Left hindlimb (tissue), 1 donor: ENCODE data around the gene CTNNA2.

Source experiments
- DNase-seq: peaks from one replicate; pipeline ENCODE4 v3.0.0-alpha.2; 2018

CTNNA2 gene

GRCh38 chr2:80363330-80363729, 850.5 kb downstream of the CTNNA2 start:
- no peak for DNase-seq

GRCh38 chr2:80363791-80364349, 851.0 kb downstream of the CTNNA2 start:
- DNase-seq: no peak

- DNase-seq: no peak
Measured at GRCh38 chr2:80364524-80365212, 851.8 kb downstream of the CTNNA2 start.

- no peak for DNase-seq
Measured at GRCh38 chr2:80365762-80366161, 852.9 kb downstream of the CTNNA2 start.

GRCh38 chr2:80370375-80371009, 857.6 kb downstream of the CTNNA2 start:
- no peak for DNase-seq

- DNase-seq: no peak
Measured at GRCh38 chr2:80374105-80374504, 861.3 kb downstream of the CTNNA2 start.

GRCh38 chr2:80377071-80377470, 864.2 kb downstream of the CTNNA2 start:
- no peak for DNase-seq

GRCh38 chr2:80380736-80381135, 867.9 kb downstream of the CTNNA2 start:
- DNase-seq: no peak

- no peak for DNase-seq
Measured at GRCh38 chr2:80381666-80382065, 868.8 kb downstream of the CTNNA2 start.

GRCh38 chr2:80392441-80392840, 879.6 kb downstream of the CTNNA2 start:
- DNase-seq: no peak

- DNase-seq: no peak
Measured at GRCh38 chr2:80393991-80394390, 881.1 kb downstream of the CTNNA2 start.

- no peak for DNase-seq
Measured at GRCh38 chr2:80395251-80395650, 882.4 kb downstream of the CTNNA2 start.

- DNase-seq: no peak
Measured at GRCh38 chr2:80396276-80396675, 883.4 kb downstream of the CTNNA2 start.

- no peak for DNase-seq
Measured at GRCh38 chr2:80403081-80403480, 890.2 kb downstream of the CTNNA2 start.

- no peak for DNase-seq
Measured at GRCh38 chr2:80407377-80407776, 894.5 kb downstream of the CTNNA2 start.

GRCh38 chr2:80410346-80410745, 897.5 kb downstream of the CTNNA2 start:
- DNase-seq: no peak

GRCh38 chr2:80413136-80413535, 900.3 kb downstream of the CTNNA2 start:
- no peak for DNase-seq

- no peak for DNase-seq
Measured at GRCh38 chr2:80417737-80418136, 904.9 kb downstream of the CTNNA2 start.

GRCh38 chr2:80420530-80421208, 907.8 kb downstream of the CTNNA2 start:
- DNase-seq: no peak

- no peak for DNase-seq
Measured at GRCh38 chr2:80429251-80429650, 916.4 kb downstream of the CTNNA2 start.

- DNase-seq: no peak
Measured at GRCh38 chr2:80437959-80438358, 925.1 kb downstream of the CTNNA2 start.

GRCh38 chr2:80438686-80439085, 925.8 kb downstream of the CTNNA2 start:
- DNase-seq: no peak

- DNase-seq: no peak
Measured at GRCh38 chr2:80454628-80455027, 941.8 kb downstream of the CTNNA2 start.

- no peak for DNase-seq
Measured at GRCh38 chr2:80459028-80459427, 946.2 kb downstream of the CTNNA2 start.
